ENCODE data around the gene SERPINB6.
"Not testable (repeated sequence)": the region's sequence is repeated elsewhere in the genome, so short reads cannot be mapped to it uniquely, and the experiment has no call there.

SERPINB6 gene

GRCh38 chr6:2976060-2976459 lies 4.7 kb upstream of the SERPINB6 start:
- DNase-seq, result no peak

GRCh38 chr6:2973676-2974075 lies 2.3 kb upstream of the SERPINB6 start:
- DNase-seq, result no peak

- DNase-seq, result not testable (repeated sequence)
These were observed 1.8 kb upstream of the SERPINB6 start for GRCh38 chr6:2973180-2973579.

- not testable (repeated sequence) for DNase-seq
These were observed 1.3 kb upstream of the SERPINB6 start for GRCh38 chr6:2972685-2973084.

- not testable (repeated sequence) for DNase-seq
These were observed 786 bp upstream of the SERPINB6 start for GRCh38 chr6:2972219-2972487.

- DNase-seq, result peak; percentile 20 to 27
These were observed 481 bp downstream of the SERPINB6 start for GRCh38 chr6:2970753-2971419.

GRCh38 chr6:2970034-2970685 lies 1.2 kb downstream of the SERPINB6 start:
- DNase-seq, result no peak

GRCh38 chr6:2969549-2969948 lies 1.8 kb downstream of the SERPINB6 start:
- no peak for DNase-seq

GRCh38 chr6:2968600-2969135 lies 2.7 kb downstream of the SERPINB6 start:
- DNase-seq, result no peak

GRCh38 chr6:2967936-2968335 lies 3.4 kb downstream of the SERPINB6 start:
- DNase-seq, result no peak

GRCh38 chr6:2966347-2966746 lies 5.0 kb downstream of the SERPINB6 start:
- DNase-seq, result no peak

- DNase-seq, result no peak
These were observed 6.4 kb downstream of the SERPINB6 start for GRCh38 chr6:2964793-2965505.

GRCh38 chr6:2963756-2964155 lies 7.6 kb downstream of the SERPINB6 start:
- no peak for DNase-seq

GRCh38 chr6:2962636-2963035 lies 8.7 kb downstream of the SERPINB6 start:
- DNase-seq, result no peak

- no peak for DNase-seq
These were observed 9.4 kb downstream of the SERPINB6 start for GRCh38 chr6:2962004-2962403.

GRCh38 chr6:2961506-2961905 lies 9.9 kb downstream of the SERPINB6 start:
- no peak for DNase-seq

- no peak for DNase-seq
These were observed 10.4 kb downstream of the SERPINB6 start for GRCh38 chr6:2960935-2961334.

- no peak for DNase-seq
These were observed 11.3 kb downstream of the SERPINB6 start for GRCh38 chr6:2959909-2960719.

- DNase-seq, result no peak
These were observed 12.6 kb downstream of the SERPINB6 start for GRCh38 chr6:2958776-2959175.

- no peak for DNase-seq
These were observed 13.0 kb downstream of the SERPINB6 start for GRCh38 chr6:2958331-2958711.

- no peak for DNase-seq
These were observed 13.6 kb downstream of the SERPINB6 start for GRCh38 chr6:2957696-2958330.

GRCh38 chr6:2956930-2957685 lies 14.3 kb downstream of the SERPINB6 start:
- DNase-seq, result peak in 1 of 2 experiments; percentile 10
